Activated CD8-positive, alpha-beta memory T cell treated with anti-CD3 and anti-CD28 coated beads for 36 hours (primary cell): Measurements from ENCODE around the gene MRPL50. TPM values are rescaled to one million over a fixed set of nuclear protein-coding genes. Genes with fewer than 3 reads are reported as not detected.

Experiments
- CTCF ChIA-PET: fragments of 350-600 bp; sonication (Branson Sonifier 250); formaldehyde crosslinking; loops from one replicate; lab custom pipeline; 2021; ENCODE audit warnings: antibody characterized with exemption; lab: Charles Lee
- POLR2A ChIA-PET: fragments of 350-600 bp; sonication (Branson Sonifier 250); formaldehyde crosslinking; loops from one replicate; lab custom pipeline; 2021; ENCODE audit warnings: antibody characterized with exemption; lab: Charles Lee
- total RNA-seq, 2 experiments: library from RNA; stranded (reverse); gene quantifications; one replicate each; pipeline ENCODE4 v1.2.3, GENCODE V29; 2021

The MRPL50 gene
- total RNA-seq, 2 experiments from 2014 or later = 16.7 to 17.4 TPM

DNA sequence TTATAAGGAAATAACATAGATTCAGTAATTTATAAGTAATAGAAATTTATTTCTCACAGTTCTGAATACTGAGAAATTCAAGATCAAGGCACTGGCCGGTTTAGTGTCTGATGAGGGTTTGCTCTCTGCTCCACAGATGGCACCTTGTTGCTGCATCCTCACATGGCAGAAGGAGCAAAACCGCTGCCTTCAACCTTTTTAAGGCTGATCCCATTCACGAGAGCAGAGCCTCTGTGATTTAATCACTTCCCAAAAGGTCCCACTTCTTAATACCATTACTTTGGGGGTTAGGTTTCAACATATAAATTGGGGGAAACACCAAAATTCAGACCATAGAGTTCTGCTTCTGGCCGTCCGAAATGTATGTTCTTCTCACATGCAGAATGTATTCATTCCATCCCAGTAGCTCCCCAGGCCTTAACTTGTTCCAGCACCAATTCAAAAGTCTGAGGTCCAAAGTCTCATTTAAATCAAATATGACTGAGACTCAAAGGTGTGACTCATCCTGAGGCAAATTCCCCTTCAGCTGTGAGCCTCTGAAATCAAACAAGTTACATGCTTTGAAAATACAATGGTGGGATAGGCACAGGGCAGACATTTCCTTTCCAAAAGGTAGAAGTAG, 44.2 kb downstream of the MRPL50 start:
- POLR2A ChIA-PET = no interaction called here
- CTCF ChIA-PET = no interaction called here

DNA sequence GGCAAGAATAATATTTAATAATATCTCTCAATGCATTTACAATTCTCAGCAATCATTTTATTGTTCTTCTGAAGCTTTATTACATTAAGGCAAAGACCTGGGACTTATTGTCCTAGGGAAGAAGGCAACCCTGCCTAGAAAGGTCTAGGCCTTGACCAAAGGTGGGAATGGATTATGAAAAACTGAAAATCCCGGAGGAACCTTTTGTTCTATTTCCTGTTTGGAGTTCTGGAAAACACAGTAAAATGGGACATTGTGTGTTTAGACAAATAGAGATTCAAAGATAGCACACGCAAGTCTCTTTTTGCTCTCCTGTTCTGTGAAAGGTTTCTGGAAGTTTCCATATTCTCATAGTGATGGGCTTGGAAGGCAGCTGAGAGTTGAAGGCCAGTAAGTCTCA, 44.7 kb downstream of the MRPL50 start:
- CTCF ChIA-PET = no interaction called here
- POLR2A ChIA-PET = no interaction called here

DNA sequence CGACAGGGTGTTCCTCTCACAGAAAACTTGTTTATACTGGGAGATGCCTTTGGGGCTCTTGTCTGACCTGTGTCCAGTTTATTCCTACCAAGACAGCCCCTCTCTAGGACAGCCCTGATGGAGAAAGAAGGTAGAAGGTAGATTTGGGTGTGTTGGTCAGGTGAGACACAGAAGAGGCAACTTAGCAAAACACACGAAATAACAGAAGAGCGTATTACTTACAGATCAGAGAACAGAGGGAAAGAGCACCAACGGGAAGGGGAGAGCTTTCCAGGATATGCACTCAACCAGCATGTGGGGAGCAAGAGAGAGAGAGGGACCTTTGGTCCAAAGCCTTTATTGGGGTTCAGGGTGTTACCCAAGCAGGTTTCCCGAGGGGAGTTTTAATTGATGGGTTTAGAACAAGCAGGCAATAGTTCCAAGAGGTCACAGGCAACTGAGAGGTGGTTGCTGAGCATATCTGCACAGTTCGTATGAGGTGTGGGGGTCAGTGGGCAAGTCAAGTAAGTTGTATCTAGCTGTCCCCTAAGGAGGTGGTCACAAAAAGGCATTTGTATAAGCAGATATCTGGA, 45.4 kb downstream of the MRPL50 start:
- ChIA-PET CTCF (no interaction called here), POLR2A (no interaction called here)

DNA sequence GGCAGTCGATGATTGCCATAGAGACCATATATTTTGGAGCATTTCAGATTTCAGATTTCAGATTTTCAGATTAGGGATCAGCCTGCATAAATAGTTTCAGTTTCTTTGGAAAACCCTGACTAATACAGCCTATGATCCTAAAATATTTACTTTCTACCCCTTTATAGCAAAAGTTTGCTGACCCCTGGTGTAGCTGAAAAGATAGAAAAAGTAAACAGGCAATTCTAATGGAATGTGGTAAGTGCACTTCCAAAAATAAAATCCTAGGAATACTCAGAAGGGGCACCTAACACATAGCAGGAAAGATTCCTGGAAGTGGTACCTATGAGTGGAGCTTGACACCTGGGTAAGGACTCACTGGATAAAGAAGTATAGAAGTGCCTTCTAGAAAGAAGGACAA, 48.1 kb downstream of the MRPL50 start:
- CTCF ChIA-PET = no interaction called here
- POLR2A ChIA-PET = no interaction called here

DNA sequence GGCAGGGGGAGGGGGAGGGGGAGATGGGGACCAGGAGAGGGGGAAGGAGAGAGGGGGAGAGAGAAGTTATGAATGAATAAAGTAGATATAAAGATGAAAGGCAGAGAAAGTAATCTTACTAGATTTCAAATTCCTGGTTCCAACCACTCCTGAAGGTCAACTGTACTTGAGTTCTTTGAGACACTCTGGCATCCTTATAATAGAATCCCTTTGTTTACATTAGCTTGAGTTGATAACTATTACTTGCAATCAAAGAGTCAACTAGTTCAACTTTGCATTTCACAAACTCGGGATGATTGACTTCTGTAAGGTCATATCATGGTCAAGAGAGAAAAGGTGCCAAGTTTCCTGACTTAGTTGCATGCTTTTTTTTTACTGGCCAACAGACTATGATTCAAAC, 55.8 kb downstream of the MRPL50 start:
- ChIA-PET POLR2A (no interaction called here), CTCF (no interaction called here)

DNA sequence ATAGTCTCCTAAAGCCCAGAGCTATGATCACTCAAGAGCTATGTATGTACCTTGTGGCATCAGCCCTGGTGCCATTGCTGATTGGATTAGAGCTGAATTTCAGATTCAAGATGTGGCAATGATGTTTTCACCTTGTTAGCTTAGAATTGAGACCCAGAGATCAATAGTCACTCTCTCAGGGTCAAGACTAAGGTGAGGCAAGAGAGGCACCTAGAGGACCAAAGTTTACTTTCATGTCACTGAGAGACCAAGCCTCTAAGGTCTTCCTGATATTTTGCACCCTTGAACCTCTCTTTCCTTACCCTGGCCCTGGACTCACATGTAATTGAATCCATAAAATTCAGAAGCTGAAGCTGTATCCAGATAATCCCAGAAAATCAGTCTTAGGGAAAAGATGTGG, 56.5 kb downstream of the MRPL50 start:
- ChIA-PET POLR2A (no interaction called here), CTCF (no interaction called here)

Other genes starting within 250 kb of the MRPL50 start
- gene BAAT, start 13.6 kb downstream of the MRPL50 start, total RNA-seq = under 1 TPM in 1 of 2 experiments, not detected in 1; 0.08 TPM
- 1 to 10 TPM; 8.3 to 8.6 TPM for gene ZNF189, start 233 bp upstream of the MRPL50 start, total RNA-seq
- gene ALDOB, start 37.2 kb upstream of the MRPL50 start, total RNA-seq = not detected
- gene RNF20, start 135.2 kb upstream of the MRPL50 start, total RNA-seq = 10 to 100 TPM; 39.9 to 43.3 TPM
- gene PPP3R2, start 196.4 kb upstream of the MRPL50 start, total RNA-seq = not detected